Neural cell (in vitro differentiated cells): ENCODE data around the gene RPSA. TPM values are rescaled to one million over a fixed set of nuclear protein-coding genes. Genes with fewer than 3 reads are reported as not detected.

Experiments
- polyA plus RNA-seq: library from polyadenylated mRNA; depleted of rRNA; stranded (reverse); fragments of >200 nt; gene quantifications from 2 replicates; pipeline ENCODE4 v1.2.3, GENCODE V29; 2014
- small RNA-seq, 3 experiments: library from RNA; depleted of rRNA; stranded (forward); fragments of <200 nt; gene quantifications; one replicate each; pipeline ENCODE3, GENCODE V24; 2012

RPSA gene
- polyA plus RNA-seq, 1 donor from 2014 or later, result 1,629 TPM

Small RNAs within 50 kb of the gene (small RNA-seq; reads per million reads assigned to genes)
- gene SNORA6 (0 reads per million in 3 experiments), gene SNORA62 (0 reads per million in 3 experiments)

Other genes starting within 250 kb of the RPSA start
- gene XIRP1, start 214.1 kb upstream of the RPSA start, polyA plus RNA-seq, result not detected in 2 replicates
- gene CX3CR1, start 126.7 kb upstream of the RPSA start, polyA plus RNA-seq, result not detected in 2 replicates
- not detected in 2 replicates for gene CCR8, start 77.0 kb upstream of the RPSA start, polyA plus RNA-seq
- gene SLC25A38, start 23.4 kb upstream of the RPSA start, polyA plus RNA-seq, result 32.5 and 41.4 TPM in 2 replicates
- gene MOBP, start 61.0 kb downstream of the RPSA start, polyA plus RNA-seq, result not detected in 2 replicates